Smooth muscle cell of the brain vasculature (primary cell): ENCODE measurements around the gene LTBP1.
A peak's percentile ranks its signal among the peaks of the same experiment; 100 is the strongest.
"Not testable (repeated sequence)": the region's sequence is repeated elsewhere in the genome, so short reads cannot be mapped to it uniquely, and the experiment has no call there.

Experiments
- DNase-seq: peaks from one replicate; pipeline ENCODE4 v3.0.0-alpha.2; 2012; ENCODE audit warnings: low read depth, low spot score

Gene LTBP1

DNA sequence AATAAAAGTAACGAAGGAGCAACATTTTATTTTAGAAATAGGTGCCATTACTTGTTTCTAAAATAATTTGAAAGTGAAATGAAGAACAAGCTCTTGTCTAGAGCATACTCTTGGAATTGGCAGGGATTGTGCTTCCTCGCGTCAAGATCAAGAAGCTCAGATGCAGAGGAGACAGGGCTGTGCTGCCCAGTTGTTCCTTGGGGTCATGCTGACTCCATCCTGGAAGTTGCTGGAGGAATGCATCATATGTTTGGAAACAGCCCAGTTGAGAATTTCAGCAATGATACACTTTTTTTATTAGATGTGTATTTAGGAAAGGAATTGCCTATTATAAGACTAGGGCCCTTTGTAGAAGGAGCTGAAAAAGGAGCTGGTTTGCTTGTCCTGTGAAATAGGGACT is 17.2 kb downstream of the LTBP1 start:
- peak; percentile 9 for DNase-seq

DNA sequence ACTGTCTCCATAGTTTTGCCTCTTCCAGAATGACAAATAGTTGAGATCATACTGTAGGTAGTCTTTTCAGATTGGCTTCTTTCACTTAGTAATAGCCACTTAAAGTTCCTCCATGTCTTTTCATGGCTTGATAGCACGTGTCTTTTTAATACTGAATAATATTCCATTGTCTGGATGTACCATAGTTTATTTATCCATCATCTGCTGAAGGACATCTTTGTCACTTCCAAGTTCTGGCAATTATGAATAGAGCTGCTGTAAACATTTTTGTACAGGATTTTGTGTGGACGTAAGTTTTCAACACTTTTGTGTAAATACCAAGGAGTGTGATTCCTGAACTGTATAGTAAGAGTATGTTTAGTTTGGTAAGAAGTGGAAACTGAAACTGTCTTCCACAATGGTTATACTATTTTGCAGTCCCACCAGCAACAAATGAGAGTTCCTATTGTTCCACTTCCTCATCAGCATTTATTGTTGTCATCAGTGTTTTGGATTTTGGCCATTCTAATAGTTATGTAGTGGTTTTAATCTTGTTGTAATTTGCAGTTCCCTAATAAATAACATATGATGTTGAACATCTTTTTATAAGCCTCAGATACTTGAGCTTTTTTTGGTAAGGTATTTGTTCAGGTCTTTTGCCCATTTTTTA is 18.9 kb downstream of the LTBP1 start:
- no peak for DNase-seq

DNA sequence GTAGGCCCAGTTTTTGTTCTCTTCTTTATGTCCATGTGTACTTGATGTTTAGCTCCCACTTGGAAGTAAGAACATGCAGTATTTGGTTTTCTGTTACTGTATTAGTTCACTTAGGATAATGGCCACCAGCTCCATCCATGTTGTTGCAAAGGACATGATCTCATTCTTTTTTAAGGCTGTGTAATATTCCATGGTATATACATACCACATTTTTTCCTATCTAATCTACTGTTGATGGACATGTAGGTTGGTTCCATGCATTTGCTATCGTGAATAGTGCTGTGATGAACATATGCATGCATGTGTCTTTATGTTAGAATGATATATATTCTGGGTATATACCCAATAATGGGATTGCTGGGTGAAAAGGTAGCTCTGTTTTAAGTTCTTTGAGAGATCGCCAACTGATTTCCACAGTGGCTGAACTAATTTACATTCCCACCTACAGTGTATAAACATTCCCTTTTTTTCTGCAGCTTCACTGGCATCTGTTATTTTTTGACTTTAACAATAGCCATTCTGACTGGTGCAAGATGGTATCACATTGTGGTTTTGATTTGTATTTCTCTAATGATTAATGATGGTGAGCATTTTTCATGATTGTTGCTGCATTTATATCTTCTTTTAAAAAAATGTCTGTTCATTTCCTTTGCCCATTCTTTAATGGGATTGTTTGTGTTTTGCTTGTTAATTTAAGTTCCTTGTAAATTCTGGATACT is 22.9 kb downstream of the LTBP1 start:
- no peak for DNase-seq

DNA sequence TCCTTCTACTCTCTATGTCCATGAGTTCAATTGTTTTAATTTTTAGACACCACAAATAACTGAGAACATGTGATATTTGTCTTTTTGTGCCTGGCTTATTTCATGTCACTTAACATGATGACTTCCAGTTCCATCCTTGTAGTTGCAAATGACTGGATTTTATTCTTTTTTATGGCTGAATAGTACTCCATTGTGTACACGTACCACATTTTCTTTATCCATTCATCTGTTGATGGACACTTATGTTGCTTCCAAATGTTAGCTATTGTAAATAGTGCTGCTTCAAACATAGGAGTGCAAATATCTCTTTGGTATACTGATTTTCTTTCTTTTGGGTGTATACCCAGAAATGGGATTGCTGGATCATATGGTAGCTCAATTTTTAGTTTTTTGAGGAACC is 27.0 kb downstream of the LTBP1 start:
- DNase-seq: not testable (repeated sequence)

DNA sequence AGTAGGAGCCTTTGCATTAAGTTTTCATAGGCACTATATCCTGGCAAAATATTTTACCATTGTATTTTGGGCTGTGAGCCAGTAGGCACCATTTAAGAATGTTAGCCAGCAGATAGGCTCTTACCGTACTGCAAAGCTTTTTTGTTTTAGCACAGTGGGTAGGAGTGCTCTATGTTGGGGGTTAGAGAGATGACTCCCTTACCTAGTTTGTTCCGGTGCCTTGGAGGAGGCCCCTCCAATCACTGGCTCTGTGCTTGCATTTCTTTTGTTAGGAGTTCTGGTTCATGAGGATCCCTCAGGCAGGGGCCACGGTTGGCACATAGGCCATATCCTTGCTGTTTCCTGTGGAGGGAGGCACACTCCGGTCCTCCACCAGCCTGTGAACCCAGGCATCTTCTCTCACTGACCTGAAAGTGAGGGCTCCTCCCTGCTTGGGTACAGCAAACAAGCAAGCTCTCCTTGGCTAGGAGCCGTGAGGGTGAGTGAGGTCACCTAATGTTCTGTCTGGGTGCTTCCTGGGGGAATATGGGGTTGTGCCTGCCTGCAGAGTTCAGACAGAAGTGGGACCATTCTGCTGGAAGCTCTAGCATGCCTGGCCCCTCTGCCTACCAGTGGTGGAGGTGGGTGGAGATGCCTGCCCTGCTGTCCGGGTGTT is 29.8 kb downstream of the LTBP1 start:
- DNase-seq: no peak

DNA sequence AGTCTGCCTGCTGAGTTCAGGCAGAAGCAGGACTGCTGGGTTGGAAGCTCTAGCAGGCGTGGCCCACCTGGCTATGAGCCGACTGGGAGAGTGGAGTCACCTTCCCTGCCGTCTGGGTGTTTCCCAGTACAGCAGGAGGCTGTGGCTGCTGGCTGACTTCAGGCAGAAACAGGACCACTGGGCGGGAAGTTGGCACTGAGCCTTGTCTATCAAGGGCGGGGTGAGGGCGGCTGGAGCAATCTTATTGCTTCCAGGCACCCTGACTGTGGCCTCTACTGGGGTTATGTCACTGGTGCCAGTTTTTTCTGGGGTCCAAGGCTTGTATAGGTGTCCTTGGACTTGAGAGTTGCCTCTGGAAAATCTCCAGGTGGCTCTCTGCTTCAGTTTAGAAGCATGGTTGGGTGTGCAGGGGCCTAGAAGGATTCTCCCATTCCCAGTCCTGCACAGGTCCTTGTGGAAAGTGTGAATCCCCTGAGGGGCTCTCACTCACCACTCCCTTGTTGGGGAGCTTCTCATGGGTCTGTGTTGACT is 30.5 kb downstream of the LTBP1 start:
- DNase-seq: no peak

DNA sequence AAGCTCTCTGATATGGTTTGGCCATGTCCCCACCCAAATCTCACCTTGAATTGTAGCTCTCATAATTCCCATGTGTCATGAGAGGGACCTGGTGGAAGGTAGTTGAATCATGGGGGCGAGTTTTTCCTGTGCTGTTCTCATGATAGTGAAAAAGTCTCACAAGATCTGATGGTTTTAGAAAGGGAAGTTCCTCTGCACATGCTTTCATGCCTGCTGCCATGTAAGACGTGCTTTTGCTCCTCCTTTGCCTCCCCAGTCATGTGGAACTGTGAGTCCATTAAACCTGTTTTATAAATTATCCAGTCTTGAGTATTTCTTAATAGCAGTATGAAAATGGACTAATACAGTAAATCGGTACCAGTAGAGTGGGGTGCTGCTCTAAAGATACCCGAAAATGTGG is 34.9 kb downstream of the LTBP1 start:
- no peak for DNase-seq

DNA sequence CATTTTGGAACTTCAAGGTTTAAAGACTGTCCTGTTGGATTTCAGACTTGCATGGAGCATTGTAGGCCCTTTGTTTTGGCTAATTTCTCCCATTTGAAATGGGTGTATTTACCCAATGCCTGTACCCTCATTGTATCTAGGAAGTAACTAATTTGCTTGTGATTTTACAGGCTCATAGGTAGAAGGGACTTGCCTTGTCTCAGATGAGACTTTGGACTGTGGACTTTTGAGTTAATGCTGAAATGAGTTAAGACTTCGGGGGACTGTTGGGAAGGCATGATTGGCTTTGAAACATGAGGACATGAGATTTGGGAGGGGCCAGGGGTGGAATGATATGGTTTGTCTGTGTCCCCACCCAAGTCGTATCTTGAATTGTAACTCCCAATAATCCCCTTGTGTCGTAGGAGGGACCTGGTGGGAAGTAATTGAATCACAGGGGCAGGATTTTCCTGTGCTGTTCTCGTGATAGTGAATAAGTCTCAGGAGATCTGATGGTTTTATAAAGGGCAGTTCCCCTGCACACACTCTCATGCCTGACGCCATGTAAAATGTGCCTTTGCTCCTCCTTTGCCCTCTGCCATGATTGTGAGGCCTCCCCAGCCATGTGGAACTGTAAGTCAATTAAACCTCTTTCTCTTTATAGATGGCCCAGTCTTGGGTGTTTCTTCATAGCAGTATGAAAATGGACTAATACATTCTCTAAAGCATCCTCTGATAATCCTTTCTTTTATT is 36.6 kb downstream of the LTBP1 start:
- DNase-seq: not testable (repeated sequence)

DNA sequence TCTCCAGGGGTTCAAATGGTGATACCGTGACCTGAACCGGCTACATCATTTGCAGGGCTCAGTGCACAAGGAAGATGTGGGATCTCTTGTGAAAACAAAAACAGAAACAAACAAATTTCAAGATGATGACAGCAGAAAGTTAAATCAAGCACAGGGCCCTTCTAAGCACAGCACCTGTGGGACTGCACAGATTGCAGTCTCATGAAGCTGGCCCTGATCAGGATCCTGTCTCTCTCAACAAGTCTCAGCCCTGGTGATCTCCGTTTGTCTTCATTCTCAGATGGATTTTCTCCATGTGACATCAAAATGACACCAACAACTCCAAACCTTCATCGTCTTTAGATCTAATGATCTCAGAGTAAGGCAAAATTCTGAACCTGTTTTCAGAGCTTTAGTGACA is 39.7 kb downstream of the LTBP1 start:
- no peak for DNase-seq

DNA sequence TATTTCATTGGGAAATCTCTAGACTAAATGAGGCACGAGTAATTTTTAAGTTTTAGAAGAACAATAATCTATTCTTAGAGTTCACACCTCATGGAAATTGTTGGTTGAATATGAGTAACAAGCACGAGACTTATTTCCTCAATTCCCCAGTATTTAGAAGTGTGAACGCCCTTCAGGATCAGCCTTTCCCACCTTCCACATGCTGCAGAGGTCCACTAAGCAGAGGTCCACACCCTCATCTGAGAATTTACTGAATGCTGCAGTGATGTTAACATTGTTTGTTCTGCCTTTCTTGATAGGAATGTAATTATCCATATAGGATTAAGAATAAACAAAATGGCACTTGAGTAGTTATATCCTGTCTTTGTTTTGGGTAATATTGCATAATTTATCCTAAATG is 41.8 kb downstream of the LTBP1 start:
- DNase-seq: no peak

DNA sequence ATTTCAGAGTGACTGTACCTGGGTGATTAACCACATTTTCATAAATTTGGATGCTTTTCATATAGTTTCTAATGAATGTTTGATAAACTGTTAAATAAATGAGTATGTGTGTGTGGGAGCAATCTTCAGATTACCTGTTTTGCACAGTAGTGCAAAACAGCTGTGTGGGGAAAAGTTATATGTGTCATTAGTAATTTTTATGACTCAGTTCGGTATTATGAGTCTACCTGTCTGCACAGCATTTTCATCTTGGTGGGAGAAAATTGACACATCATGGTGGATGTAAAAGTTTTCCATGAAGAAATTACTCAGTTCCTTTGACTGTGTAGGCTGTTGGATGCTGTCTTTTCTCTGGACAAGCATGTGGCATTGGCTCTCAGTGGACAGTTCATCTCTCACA is 43.8 kb downstream of the LTBP1 start:
- DNase-seq: no peak

DNA sequence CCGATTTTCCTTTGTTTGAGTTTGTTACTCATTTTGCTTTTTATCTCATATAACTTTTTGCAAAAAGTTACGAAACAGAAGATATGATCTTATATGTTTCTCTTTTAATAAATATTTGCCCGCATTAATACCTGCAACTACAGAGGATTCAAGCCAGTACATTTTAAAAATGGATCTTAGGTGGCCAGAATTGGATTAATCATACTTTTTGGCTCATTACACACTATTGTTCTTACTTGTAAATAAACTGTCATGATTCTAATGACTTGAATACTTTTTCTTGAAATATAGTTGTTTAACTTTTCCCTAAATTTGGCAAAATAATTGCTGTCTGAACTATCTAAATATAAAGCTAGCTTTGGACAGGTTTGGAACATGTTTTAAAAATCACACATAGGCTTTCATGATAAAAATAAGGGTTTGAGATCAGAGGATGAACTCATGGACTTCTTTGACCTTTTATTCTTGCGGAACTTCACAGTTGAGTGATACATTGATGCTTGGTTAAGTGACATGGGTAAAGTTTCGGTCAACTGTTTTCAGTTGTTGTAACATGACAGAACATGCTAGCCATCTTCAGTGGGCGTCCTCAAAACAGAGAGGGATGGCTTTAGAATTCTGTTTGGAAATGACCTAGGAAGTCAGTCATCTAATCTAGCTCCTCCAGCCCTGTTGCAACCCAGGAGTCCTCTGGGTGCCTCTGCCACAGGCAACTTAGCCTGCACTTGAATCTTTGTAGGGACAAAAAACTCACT is 44.5 kb downstream of the LTBP1 start:
- DNase-seq: no peak

DNA sequence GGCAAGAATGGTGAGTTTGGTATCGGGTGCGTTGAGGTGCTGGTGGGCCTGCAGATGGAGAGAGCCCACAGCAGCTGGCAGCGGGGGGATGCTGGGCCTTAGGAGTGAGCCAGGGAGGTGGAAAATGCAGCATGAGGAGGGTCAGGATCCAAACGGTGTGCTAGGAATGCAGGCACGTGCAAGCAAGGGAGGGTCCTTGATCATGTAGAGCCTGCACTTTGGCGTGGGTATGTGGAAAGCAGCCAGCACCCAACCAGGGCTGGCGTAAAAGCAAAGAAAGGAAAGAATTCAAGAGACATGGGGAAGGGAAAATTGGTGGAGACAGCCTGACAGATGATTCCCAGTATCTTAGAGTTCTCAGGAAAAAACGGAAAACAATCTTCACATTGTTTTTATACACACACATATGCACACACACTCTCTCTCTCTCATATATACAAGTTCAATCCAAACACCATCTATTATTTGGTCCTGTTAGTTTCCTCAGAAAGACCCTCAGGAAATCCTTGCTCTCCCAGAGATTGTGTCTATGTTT is 46.3 kb downstream of the LTBP1 start:
- DNase-seq: no peak

DNA sequence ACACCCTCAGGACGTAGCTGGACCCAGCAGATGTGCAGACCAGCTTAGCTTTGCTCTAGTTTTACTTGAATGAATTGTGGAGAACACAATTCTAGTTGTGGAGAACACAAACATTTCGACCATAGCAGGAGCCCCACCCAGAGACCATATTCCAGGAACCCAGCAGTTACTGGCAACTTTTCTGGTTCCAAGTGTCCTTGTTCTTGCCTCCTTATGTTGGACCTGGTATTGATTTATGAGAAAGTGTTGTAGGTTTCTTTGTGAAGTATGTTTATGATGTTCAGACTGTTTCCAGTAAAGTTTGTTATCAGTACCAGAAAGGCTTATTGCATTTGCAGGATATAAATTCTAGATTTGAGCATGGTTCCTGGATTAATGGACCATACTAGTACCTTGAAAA is 51.0 kb downstream of the LTBP1 start:
- DNase-seq: no peak

DNA sequence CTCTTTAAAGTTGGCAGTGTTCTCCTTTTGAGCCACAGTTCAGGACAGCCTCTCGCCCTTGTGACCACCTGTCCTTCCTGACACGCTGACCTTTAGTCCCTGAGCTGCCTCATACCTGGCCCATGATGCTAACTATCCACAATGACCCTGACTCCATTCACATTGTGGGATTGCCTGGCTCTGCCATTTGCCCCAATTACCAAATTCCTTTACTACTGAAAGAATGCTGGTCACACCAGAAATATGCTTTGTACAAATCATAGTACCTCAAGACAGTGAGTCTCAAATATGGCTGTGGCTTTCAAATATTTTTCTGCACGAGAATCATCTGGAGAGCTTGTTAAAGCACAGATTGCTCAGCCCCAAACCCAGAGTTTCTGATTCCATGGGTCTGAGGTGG is 54.2 kb downstream of the LTBP1 start:
- DNase-seq: no peak

DNA sequence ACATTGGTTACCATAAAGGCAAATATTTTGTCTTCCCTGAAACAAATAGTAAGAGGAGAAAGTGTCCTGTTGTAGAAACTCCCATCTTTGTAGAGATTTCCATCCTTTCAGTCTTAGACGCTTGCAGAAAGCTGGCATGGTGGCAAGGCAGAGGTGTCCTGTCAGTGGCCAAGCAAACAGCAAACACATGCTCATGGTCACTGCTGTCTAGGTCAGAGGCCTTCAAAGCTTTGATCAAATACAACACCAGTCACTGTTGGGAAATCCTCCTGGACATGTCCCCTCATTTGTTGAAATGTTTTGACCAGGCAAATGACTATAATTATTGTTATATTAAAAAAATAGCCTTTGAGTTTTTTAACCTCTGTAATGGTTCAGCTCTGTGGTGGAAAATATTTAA is 55.1 kb downstream of the LTBP1 start:
- no peak for DNase-seq

DNA sequence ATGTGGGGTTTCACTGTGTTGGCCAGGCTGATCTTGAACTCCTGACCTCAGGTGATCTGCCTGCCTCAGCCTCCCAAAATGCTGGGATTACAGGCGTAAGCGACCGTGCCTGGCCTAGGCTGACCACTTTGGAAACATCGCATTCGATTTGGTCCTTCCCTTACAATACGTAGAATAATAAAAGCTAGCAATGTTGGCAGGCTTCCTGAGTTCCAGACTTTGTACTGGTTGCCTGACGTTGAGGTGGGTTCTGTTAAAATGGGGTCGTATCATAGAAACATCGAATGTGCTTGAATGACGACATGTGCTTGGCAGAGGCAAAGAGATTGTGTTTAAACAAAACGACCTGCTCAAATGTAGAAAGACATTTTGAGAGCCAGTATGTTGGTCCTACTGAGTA is 56.1 kb downstream of the LTBP1 start:
- DNase-seq: no peak

DNA sequence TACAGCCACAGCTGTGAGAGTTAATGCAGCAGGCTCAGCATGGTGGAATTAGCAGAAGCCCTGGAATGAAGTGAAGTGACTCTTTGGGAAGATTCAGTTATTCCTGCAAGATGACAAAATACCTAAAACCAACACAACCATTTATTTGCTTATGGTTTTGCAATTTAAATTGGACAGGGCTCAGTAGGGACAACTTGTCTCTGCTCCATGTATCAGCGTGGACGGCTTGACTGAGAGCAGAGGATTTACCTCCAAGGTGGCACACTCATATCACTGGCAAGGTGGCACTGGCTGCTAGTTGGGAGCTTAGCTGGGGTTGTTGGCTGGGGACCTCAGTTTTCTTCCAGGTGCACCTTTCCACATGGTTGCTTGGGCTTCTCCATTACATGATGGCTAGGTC is 58.3 kb downstream of the LTBP1 start:
- DNase-seq: no peak

DNA sequence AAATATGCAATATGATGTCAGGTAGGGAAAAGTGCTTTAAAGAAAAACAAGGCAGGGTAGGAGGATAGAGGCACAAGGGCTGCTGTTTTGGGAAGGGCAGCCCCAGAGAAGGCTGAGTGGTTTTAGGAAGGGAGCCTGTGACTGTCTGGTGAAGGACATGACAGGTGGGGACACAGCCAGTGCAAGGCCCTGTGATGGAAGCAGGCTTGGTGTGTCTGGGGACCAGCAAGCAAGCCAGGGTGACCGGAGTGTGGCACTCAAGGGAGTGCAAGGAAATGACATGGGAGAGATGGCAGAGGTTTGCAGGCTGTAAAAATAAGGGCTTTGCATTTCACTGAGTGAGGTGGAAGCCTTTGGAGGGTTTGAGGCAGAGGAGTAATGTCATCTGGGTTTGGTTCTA is 62.0 kb downstream of the LTBP1 start:
- DNase-seq: no peak

DNA sequence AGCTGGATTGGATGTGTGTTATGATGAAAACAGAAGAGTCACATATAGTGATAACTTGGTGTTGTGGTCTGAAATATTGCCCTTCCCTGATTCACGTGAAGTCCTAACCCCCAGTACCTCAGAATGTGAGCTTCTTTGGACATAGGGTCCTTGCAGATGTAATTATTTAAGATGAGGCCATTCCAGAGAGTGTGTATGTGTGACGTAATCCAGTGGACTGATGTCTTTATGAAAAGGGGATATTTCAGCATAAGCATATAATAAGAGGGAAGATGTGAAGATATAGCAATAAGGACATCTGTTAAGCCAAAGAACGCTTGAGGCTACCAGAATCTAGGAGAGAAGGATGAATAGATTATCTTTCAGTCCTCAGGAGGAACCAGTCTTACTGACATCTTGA is 62.5 kb downstream of the LTBP1 start:
- DNase-seq: no peak

DNA sequence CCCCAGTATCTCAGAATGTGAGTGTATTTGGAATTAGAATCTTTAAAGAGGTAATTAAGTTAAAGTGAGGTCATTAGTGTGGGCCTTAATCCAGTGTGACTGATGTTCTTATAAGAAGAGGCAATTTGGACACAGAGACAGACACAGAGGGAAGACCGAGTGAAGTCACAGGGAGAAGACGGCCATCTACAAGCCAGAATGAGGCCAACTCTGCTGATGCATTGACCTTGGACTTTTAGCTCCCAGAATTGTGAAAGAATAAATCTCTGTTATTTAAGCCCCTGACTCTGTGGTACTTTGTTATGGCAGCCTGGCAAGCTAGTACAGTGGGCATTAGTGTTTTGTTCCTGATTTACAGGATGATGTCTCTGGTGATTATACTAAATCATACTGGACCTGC is 64.6 kb downstream of the LTBP1 start:
- no peak for DNase-seq
